ENCODE measurements around the gene IRF2BP1. TPM values are rescaled to one million over a fixed set of nuclear protein-coding genes. Genes with fewer than 3 reads are reported as not detected.

IRF2BP1 gene
- total RNA-seq, 4 donors from 2014 or later, result 17.1 to 40.6 (median 28.6) TPM

DNA sequence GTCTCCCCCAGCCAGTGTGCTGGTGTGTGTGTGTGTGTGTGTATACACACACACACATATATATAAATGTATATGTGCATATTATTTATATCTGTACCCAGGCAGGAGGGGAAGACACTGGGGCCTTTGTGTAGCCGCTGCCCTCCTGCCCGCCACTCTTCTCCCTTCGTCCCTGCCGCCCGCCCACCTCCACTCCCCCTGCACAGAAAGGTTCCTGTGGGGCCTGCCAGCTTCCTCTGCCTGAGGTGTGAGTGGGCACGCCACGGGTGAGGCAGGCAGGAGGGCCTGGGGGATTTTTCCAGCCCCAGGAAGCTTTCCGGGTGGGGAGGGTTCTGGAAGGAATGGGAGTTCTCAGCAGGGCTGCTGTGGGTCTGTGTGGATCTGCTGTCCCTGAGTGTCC lies 6.9 kb downstream of the IRF2BP1 start:
- H3K27ac ChIP-seq, result no peak overlapping the region
- peaks cover 0 to 9% (median 0%) of the 10 kb centered on the region in 3 donors for H3K27me3 ChIP-seq
- DNase-seq (no peak), ATAC-seq (no peak)
- peaks cover 0 to 5% of the 10 kb centered on the region in 2 donors for H3K36me3 ChIP-seq
- no peak overlapping the region for H3K4me3 ChIP-seq
- in situ Hi-C loops (cut with MboI; ENCODE audit: low sequenced_read_pairs in 4 of 4), result no loop called here
- peaks cover 16 to 26% of the 10 kb centered on the region in 2 donors for H3K4me1 ChIP-seq
- TF ChIP-seq, protein P1, sequence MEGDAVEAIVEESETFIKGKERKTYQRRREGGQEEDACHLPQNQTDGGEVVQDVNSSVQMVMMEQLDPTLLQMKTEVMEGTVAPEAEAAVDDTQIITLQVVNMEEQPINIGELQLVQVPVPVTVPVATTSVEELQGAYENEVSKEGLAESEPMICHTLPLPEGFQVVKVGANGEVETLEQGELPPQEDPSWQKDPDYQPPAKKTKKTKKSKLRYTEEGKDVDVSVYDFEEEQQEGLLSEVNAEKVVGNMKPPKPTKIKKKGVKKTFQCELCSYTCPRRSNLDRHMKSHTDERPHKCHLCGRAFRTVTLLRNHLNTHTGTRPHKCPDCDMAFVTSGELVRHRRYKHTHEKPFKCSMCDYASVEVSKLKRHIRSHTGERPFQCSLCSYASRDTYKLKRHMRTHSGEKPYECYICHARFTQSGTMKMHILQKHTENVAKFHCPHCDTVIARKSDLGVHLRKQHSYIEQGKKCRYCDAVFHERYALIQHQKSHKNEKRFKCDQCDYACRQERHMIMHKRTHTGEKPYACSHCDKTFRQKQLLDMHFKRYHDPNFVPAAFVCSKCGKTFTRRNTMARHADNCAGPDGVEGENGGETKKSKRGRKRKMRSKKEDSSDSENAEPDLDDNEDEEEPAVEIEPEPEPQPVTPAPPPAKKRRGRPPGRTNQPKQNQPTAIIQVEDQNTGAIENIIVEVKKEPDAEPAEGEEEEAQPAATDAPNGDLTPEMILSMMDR (IDR thresholded peaks at IDR 0.05 in 4 of 5, conservative IDR thresholded peaks at IDR 0.05 in 1 of 5), result no peak
- no peaks in the 10 kb centered on the region for H3K9me3 ChIP-seq
- intact Hi-C loops (cut with DNase I; ENCODE audit: low total_unique reads), result no loop called here

DNA sequence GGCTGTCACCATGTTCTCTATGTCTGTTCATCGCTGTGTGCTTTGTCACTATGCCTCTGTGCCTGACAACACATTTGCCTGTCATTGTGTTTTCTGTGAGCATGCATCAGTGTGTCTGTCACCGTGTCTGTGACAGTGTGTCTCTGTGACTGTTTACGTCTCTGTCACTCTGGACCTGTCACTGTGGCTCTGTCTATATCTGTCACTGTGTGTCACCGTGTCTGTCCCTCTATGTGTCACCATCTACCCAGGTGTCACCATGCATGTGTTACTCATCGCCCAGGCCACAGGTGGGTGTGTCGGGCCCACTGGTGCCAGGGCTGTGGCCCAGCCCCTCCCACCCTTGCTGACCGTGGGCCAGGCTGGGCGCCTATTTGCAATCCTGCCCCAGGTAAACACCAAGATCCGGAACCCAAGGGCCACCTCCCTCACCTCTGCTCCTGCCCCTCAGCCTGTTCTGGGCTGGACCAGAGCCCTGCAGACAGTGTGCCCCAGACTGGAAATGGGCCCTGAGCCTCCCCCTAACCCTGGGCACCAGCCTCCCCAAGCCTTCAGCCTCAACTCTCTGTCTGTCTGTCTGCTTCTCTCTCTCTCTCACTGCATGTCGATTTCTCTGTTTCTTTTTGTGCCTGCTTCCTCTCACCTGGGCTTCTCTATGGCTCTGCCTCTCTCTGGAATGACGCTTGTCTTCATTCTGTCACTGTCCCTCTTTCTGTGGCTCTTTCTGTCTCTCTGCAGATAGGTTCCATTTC lies 7.7 kb downstream of the IRF2BP1 start:
- Histone ChIP-seq H3K9me3 (no peaks in the 10 kb centered on the region), H3K4me3 (no peak overlapping the region), H3K36me3 (no peaks in the 10 kb centered on the region), H3K27me3 (peaks cover 0 to 9% (median 0%) of the 10 kb centered on the region in 3 donors), H3K4me1 (peaks cover 10 to 18% of the 10 kb centered on the region in 2 donors), H3K27ac (no peak overlapping the region)
- TF ChIP-seq POLR2A (IDR thresholded peaks at IDR 0.05), result peak in 1 of 2 donors; percentile 16
- TF ChIP-seq, protein P1 (IDR thresholded peaks at IDR 0.05 in 4 of 5, conservative IDR thresholded peaks at IDR 0.05 in 1 of 5), result no peak
- peak; percentile 25 to 66 for DNase-seq
- in situ Hi-C loops (cut with MboI; ENCODE audit: low sequenced_read_pairs in 4 of 4) (no loop called here), intact Hi-C loops (cut with DNase I; ENCODE audit: low total_unique reads) (no loop called here)
- ATAC-seq, result peak; percentile 85 to 90

DNA sequence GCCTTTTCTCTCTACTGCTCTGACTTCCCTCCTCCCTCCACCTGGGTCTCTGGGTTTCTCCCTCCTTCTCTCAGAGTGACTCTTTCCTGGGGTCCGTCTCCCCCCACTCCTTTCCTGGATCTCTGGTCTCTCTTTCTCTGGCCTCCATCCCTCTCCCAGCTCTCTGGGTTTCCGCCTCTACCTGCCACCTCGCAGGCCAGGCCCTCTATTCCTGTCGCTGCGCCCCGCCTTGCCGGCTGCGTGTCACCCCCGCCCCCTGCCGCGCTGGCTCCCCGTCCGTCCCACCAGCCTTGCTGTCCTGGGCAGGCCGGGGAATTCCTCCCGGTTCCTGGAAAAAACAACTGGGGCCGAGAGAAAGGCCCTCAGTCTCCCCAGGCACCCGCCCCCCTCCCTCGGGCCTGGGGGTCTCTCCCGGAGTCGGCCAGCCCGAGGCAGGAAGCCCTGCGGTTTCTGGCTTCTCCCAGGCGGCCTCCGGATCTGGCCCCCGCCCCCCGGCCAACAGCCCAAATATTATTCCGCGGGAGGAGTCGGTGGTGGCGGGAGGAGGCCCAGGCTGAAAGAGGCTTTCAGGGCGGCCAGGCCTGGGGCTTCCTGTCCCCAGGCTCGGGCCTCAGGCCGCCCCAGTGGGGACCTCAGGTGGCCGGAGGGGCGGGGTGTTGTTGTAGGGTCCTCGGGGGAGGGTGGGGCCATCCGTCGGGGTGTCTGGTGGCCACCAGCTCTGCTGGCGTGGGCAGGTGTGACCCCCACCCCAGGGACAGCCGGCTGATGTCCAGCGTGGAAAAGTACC lies 9.3 kb downstream of the IRF2BP1 start:
- H3K9me3 ChIP-seq, result no peaks in the 10 kb centered on the region
- in situ Hi-C loops (cut with MboI; ENCODE audit: low sequenced_read_pairs in 4 of 4) (no loop called here), intact Hi-C loops (cut with DNase I; ENCODE audit: low total_unique reads) (no loop called here)
- H3K27ac ChIP-seq, result peak overlapping the region; percentile 7 to 76 (median 52)
- H3K4me1 ChIP-seq, result peaks cover 0 to 1% of the 10 kb centered on the region in 2 donors
- H3K27me3 ChIP-seq, result peaks cover 0 to 9% (median 0%) of the 10 kb centered on the region in 3 donors
- ATAC-seq (no peak), DNase-seq (no peak)
- H3K4me3 ChIP-seq, result peak overlapping the region in 3 of 4 donors; percentile 29 to 42 (median 32)
- no peaks in the 10 kb centered on the region for H3K36me3 ChIP-seq
- TF ChIP-seq POLR2A (IDR thresholded peaks at IDR 0.05), result no peak
- TF ChIP-seq, protein P1 (IDR thresholded peaks at IDR 0.05 in 4 of 5, conservative IDR thresholded peaks at IDR 0.05 in 1 of 5), result no peak

DNA sequence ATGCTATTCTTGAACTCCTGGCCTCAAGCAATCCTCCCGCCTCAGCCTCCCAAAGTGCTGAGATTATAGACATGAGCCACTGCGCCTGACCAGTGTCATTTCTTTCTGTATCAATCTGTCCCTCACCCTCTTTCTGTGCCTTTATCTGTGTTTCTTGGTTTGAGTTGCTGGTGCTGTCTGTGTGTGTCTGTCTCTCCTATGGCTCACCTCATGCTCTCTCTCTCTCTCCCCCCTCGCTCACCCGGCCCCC lies 9.9 kb downstream of the IRF2BP1 start:
- peak overlapping the region in 2 of 4 donors; percentile 54 to 76 for H3K27ac ChIP-seq
- H3K4me1 ChIP-seq, result no peaks in the 10 kb centered on the region
- H3K9me3 ChIP-seq, result no peaks in the 10 kb centered on the region
- in situ Hi-C loops (cut with MboI; ENCODE audit: low sequenced_read_pairs in 4 of 4), result no loop called here
- ATAC-seq (no peak), DNase-seq (no peak)
- no peak for TF ChIP-seq POLR2A (IDR thresholded peaks at IDR 0.05)
- TF ChIP-seq, protein P1 (IDR thresholded peaks at IDR 0.05 in 4 of 5, conservative IDR thresholded peaks at IDR 0.05 in 1 of 5), result no peak
- H3K27me3 ChIP-seq, result peaks cover 0 to 9% (median 0%) of the 10 kb centered on the region in 3 donors
- no peaks in the 10 kb centered on the region for H3K36me3 ChIP-seq
- intact Hi-C loops (cut with DNase I; ENCODE audit: low total_unique reads), result no loop called here
- H3K4me3 ChIP-seq, result no peak overlapping the region
